Panc1 (cell line): Measurements from ENCODE around the gene GPR107. TPM values are rescaled to one million over a fixed set of nuclear protein-coding genes. Genes with fewer than 3 reads are reported as not detected.

ENCODE experiments used
- ATAC-seq: fragments of 200-7000 bp; cut with Tn5 transposase; 2 replicates; pipeline ENCODE4 v1.9.1; 2020; ENCODE audit warnings: mild to moderate bottlenecking, moderate library complexity
- BruUV-seq: library from RNA; stranded (reverse); fragments of 400-500 nt; replicated peaks from 2 replicates; lab custom pipeline; 2021; lab: Mats Ljungman, UMichigan
- CTCF ChIA-PET: fragments of 300-600 bp; sonication (Branson Sonifier 250); formaldehyde crosslinking; loops from one replicate; lab custom pipeline; 2022; ENCODE audit warnings: antibody characterized with exemption; lab: Charles Lee
- POLR2A ChIA-PET: fragments of 300-600 bp; sonication (Branson Sonifier 250); formaldehyde crosslinking; loops from one replicate; lab custom pipeline; 2022; ENCODE audit warnings: antibody characterized with exemption; lab: Charles Lee
- DNase-seq: peaks from one replicate; pipeline ENCODE4 v3.0.0-alpha.2; 2010; ENCODE audit warnings: low read depth, low spot score
- H3K27ac ChIP-seq: 2 replicates; pipeline ENCODE4 v1.5.1; 2011; ENCODE audit warnings: mild to moderate bottlenecking, low read length, inconsistent platforms
- H3K27me3 ChIP-seq: fragments of 200-500 bp; sonication (Bioruptor generic); 2 replicates; pipeline ENCODE4 v1.6.0; 2014; ENCODE audit warnings: low read length, inconsistent platforms; ENCODE audit not compliant: control insufficient read depth, insufficient read depth
- H3K36me3 ChIP-seq: fragments of 200-500 bp; sonication (Bioruptor generic); 2 replicates; pipeline ENCODE4 v1.5.1; 2014; ENCODE audit warnings: inconsistent platforms, mild to moderate bottlenecking, low read length, moderate library complexity; ENCODE audit not compliant: control insufficient read depth, insufficient read depth
- H3K4me1 ChIP-seq: 2 replicates; pipeline ENCODE4 v1.5.1; 2011; ENCODE audit warnings: inconsistent platforms, mild to moderate bottlenecking, low read length, moderate library complexity; ENCODE audit not compliant: control insufficient read depth, insufficient read depth
- H3K4me3 ChIP-seq, 2 experiments: 2 replicates each; pipeline ENCODE4 v1.5.1; 2011 to 2012; ENCODE audit warnings: low read depth in 2 of 2, low read length in 2 of 2, mild to moderate bottlenecking in 2 of 2, inconsistent platforms in 1 of 2, moderate library complexity in 1 of 2
- H3K9me3 ChIP-seq: fragments of 200-500 bp; sonication (Bioruptor generic); 2 replicates; pipeline ENCODE4 v1.5.1; 2014; ENCODE audit warnings: low read depth, mild to moderate bottlenecking, inconsistent platforms, low read length, moderate library complexity; ENCODE audit not compliant: control insufficient read depth, insufficient read depth
- POLR2AphosphoS5 ChIP-seq: IDR thresholded peaks from 2 replicates; pipeline ENCODE4 v1.6.1; 2012; ENCODE audit warnings: mild to moderate bottlenecking, low read depth, low read length, moderate library complexity
- REST ChIP-seq, 2 experiments: IDR thresholded peaks; 2 replicates each; pipeline ENCODE4 v1.6.1; 2011 to 2012; ENCODE audit warnings: low read depth in 2 of 2, control low read depth in 1 of 2, low read length in 1 of 2, mild to moderate bottlenecking in 1 of 2, moderate library complexity in 1 of 2; ENCODE audit not compliant: insufficient read depth in 1 of 2
- SIN3A ChIP-seq: IDR thresholded peaks from 2 replicates; pipeline ENCODE4 v1.6.1; 2012; ENCODE audit warnings: low read depth, mild to moderate bottlenecking, low read length, moderate library complexity, borderline replicate concordance; ENCODE audit not compliant: insufficient read depth
- TCF7L2 ChIP-seq: IDR thresholded peaks from 2 replicates; pipeline ENCODE4 v1.6.1; 2011; ENCODE audit warnings: mild to moderate bottlenecking, low read depth, low read length, inconsistent platforms
- in situ Hi-C: cut with HindIII; loops from 2 replicates; pipeline ENCODE4 v1.10.0; 2016; ENCODE audit warnings: low sequenced_read_pairs, low pct_unique_long_range_greater_than_20kb
- intact Hi-C: fragments of 100-400 bp; cut with micrococcal nuclease; formaldehyde crosslinking; loops from one replicate; pipeline ENCODE4 v1.10.0; 2022; ENCODE audit not compliant: unreplicated experiment
- total RNA-seq: library from RNA; stranded (reverse); gene quantifications from one replicate; pipeline ENCODE4 v1.2.1, GENCODE V29; 2021; ENCODE audit not compliant: unreplicated experiment
- TF ChIP-seq, protein P1 (sequence below): fragments of 450-650 bp; IDR thresholded peaks from 2 replicates; pipeline ENCODE4 v1.5.1; 2017; ENCODE audit warnings: mild to moderate bottlenecking

The GPR107 gene
- total RNA-seq, 1 experiment from 2014 or later, result 43.0 TPM

DNA sequence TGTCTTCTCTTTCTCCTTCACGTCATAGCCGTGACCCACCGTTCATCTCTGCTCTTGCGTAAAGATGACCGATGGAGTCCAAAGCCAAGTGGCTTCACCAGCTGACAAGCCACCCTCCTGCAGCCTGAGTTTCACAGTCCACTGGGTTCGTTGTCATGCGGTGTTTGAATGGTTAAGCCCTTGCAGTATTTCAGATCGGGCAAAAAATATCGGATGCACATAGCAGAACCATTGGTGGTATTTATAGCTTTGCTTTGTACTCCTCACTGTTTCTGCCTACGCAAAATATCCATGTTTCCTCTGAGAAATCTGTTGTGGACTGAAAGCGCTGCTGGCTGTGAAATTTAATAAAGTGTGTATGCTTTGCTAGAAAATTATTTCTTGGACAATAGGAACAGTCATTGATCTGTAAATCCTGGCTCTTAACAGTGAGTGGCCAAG is 84.0 kb downstream of the GPR107 start:
- intact Hi-C loops, result no loop called here
- BruUV-seq, result no TSS peak
- in situ Hi-C loops, result no loop called here
- DNase-seq (no peak), ATAC-seq (no peak)
- Histone ChIP-seq H3K27ac (no peak overlapping the region), H3K27me3 (no peaks in the 10 kb centered on the region), H3K4me3 (no peak overlapping the region), H3K4me1 (no peaks in the 10 kb centered on the region), H3K9me3 (no peaks in the 10 kb centered on the region), H3K36me3 (no peaks in the 10 kb centered on the region)
- POLR2A ChIA-PET, result no interaction called here
- CTCF ChIA-PET, result no interaction called here
- TF ChIP-seq REST (IDR thresholded peaks at IDR 0.05; ENCODE audit: insufficient read depth in 1 of 2, low read depth in 2 of 2, low read length in 1 of 2) (no peak), POLR2AphosphoS5 (no peak), SIN3A (no peak), TCF7L2 (no peak)
- TF ChIP-seq, protein P1, sequence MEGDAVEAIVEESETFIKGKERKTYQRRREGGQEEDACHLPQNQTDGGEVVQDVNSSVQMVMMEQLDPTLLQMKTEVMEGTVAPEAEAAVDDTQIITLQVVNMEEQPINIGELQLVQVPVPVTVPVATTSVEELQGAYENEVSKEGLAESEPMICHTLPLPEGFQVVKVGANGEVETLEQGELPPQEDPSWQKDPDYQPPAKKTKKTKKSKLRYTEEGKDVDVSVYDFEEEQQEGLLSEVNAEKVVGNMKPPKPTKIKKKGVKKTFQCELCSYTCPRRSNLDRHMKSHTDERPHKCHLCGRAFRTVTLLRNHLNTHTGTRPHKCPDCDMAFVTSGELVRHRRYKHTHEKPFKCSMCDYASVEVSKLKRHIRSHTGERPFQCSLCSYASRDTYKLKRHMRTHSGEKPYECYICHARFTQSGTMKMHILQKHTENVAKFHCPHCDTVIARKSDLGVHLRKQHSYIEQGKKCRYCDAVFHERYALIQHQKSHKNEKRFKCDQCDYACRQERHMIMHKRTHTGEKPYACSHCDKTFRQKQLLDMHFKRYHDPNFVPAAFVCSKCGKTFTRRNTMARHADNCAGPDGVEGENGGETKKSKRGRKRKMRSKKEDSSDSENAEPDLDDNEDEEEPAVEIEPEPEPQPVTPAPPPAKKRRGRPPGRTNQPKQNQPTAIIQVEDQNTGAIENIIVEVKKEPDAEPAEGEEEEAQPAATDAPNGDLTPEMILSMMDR, result no peak

DNA sequence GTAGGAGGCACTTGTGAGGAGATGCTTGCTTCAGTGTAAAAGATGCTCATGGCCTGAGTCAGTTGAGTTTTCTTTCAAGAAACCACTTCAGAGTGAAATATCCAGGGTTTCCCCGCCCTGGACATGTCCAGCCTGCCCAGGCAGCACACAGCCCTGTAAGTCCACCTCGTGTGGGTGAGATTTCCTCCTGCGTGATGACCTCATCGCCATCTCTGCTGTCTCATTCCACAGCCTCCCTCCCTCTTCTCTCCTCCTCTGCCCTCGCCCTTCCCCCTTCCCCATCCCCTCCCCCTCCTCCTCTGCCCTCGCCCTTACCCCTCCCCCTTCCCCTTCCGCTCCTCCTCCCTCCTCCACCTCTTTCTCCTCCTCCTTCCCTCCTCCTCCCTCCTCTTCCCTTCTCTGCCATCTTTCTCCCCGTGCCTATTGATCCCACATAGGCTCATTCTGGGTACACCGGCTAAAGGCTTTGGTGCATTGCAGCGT is 84.5 kb downstream of the GPR107 start:
- H3K9me3 ChIP-seq, result no peaks in the 10 kb centered on the region
- DNase-seq (no peak), ATAC-seq (no peak)
- in situ Hi-C loops (no loop called here), intact Hi-C loops (no loop called here)
- no peaks in the 10 kb centered on the region for H3K27me3 ChIP-seq
- no peak overlapping the region for H3K27ac ChIP-seq
- BruUV-seq, result no TSS peak
- ChIA-PET CTCF (no interaction called here), POLR2A (no interaction called here)
- H3K4me3 ChIP-seq, result no peak overlapping the region
- no peaks in the 10 kb centered on the region for H3K4me1 ChIP-seq
- TF ChIP-seq POLR2AphosphoS5 (no peak), SIN3A (no peak), REST (IDR thresholded peaks at IDR 0.05; ENCODE audit: insufficient read depth in 1 of 2, low read depth in 2 of 2, low read length in 1 of 2) (no peak), TCF7L2 (no peak)
- TF ChIP-seq, protein P1, result no peak
- H3K36me3 ChIP-seq, result no peaks in the 10 kb centered on the region
